ENCODE data around the gene TATDN2.

Gene TATDN2

GRCh38 chr3:10319251-10319650 is 71.0 kb downstream of the TATDN2 start:
- no peak for DNase-seq (ENCODE audit: low read depth in 2 of 2)

- DNase-seq (ENCODE audit: low read depth in 2 of 2), result no peak
These were observed 71.5 kb downstream of the TATDN2 start for GRCh38 chr3:10319804-10320203.

GRCh38 chr3:10320320-10320677 is 72.0 kb downstream of the TATDN2 start:
- no peak for DNase-seq (ENCODE audit: low read depth in 2 of 2)

GRCh38 chr3:10321630-10322351 is 73.5 kb downstream of the TATDN2 start:
- no peak for DNase-seq (ENCODE audit: low read depth in 2 of 2)

GRCh38 chr3:10322352-10322710 is 74.1 kb downstream of the TATDN2 start:
- DNase-seq (ENCODE audit: low read depth in 2 of 2), result no peak

GRCh38 chr3:10327592-10327991 is 79.3 kb downstream of the TATDN2 start:
- no peak for DNase-seq (ENCODE audit: low read depth in 2 of 2)

- no peak for DNase-seq (ENCODE audit: low read depth in 2 of 2)
These were observed 80.3 kb downstream of the TATDN2 start for GRCh38 chr3:10328460-10329071.

- DNase-seq (ENCODE audit: low read depth in 2 of 2), result no peak
These were observed 81.3 kb downstream of the TATDN2 start for GRCh38 chr3:10329495-10330015.

- no peak for DNase-seq (ENCODE audit: low read depth in 2 of 2)
These were observed 82.1 kb downstream of the TATDN2 start for GRCh38 chr3:10330319-10330718.

Measured in stimulated activated CD4-positive, alpha-beta T cell treated with anti-CD3 and anti-CD28 coated beads, Interleukin-1b, Interleukin-23, amount 100 ng/mL, for 1 hour (primary cell).